Stomach (tissue), 9 donors: Measurements from ENCODE around the gene TOMM40L. TPM values are rescaled to one million over a fixed set of nuclear protein-coding genes. Genes with fewer than 3 reads are reported as not detected.

Source experiments
- DNase-seq, 2 donors: peaks; one replicate each; pipeline versions ENCODE4 v3.0.0 to v3.0.0-alpha.2; 2013 to 2019
- H3K27ac ChIP-seq, 5 donors: fragments of 200-600 bp in 4 of 5; sonication (generic) in 4 of 5; one replicate each; pipeline ENCODE4 v1.5.1; 2013 to 2019; ENCODE audit warnings: mild to moderate bottlenecking in 1 of 5, moderate library complexity in 1 of 5
- H3K27me3 ChIP-seq, 3 donors: fragments of 200-600 bp; sonication (generic); one replicate each; pipeline ENCODE4 v1.5.1; 2017 to 2019; ENCODE audit warnings: mixed run types in 1 of 3
- H3K36me3 ChIP-seq, 4 donors: fragments of 200-600 bp; sonication (generic); 1 replicate in 3 of 4; 2 replicates in 1 of 4; pipeline ENCODE4 v1.5.1; 2016 to 2019
- H3K4me1 ChIP-seq, 4 donors: fragments of 200-600 bp; sonication (generic); one replicate each; pipeline ENCODE4 v1.5.1; 2016 to 2019
- H3K4me3 ChIP-seq, 4 donors: fragments of 200-600 bp; sonication (generic) in 3 of 4; one replicate each; pipeline ENCODE4 v1.5.1; 2016 to 2019; ENCODE audit warnings: mild to moderate bottlenecking in 1 of 4
- H3K9me3 ChIP-seq, 4 donors: fragments of 200-600 bp; sonication (generic); one replicate each; pipeline ENCODE4 v1.5.1; 2016 to 2019
- EP300 ChIP-seq: sonication (generic); formaldehyde crosslinking; IDR thresholded peaks from one replicate; pipeline ENCODE4 v1.6.1; 2017; ENCODE audit warnings: antibody characterized with exemption
- POLR2A ChIP-seq, 4 donors: fragments of 450-650 bp; IDR thresholded peaks; one replicate each; pipeline ENCODE4 v1.6.1; 2016; ENCODE audit warnings: antibody characterized with exemption in 4 of 4, control low read depth in 2 of 4, mild to moderate bottlenecking in 1 of 4, moderate library complexity in 1 of 4
- POLR2AphosphoS5 ChIP-seq, 3 donors: sonication (generic); formaldehyde crosslinking; IDR thresholded peaks; one replicate each; pipeline ENCODE4 v1.6.1; 2016; ENCODE audit warnings: antibody characterized with exemption in 3 of 3
- WGBS, 5 donors: extraction: QIAGEN DNeasy Blood & Tissue Kit in 3 of 5; methylation state at CpG; one replicate each; pipeline versions ENCODE4 v1.1.5 to v1.1.7; 2013 to 2018; 5-methylcytosine and 5-hydroxymethylcytosine counted together
- intact Hi-C: fragments of 100-400 bp; cut with DNase I; formaldehyde crosslinking; loops from one replicate; pipeline ENCODE4 v1.15.1; 2023; ENCODE audit warnings: low total_unique reads
- polyA plus RNA-seq, 3 donors: library from polyadenylated mRNA; stranded (reverse); fragments of 200-250 nt; gene quantifications; one replicate each; pipeline ENCODE4 v1.2.3, GENCODE V29; 2013
- total RNA-seq, 5 donors: library from RNA; depleted of rRNA; stranded (reverse); fragments of >200 nt; gene quantifications; one replicate each; pipeline versions ENCODE4 v1.1.0 to v1.2.3, GENCODE V29; 2014 to 2016
- TF ChIP-seq, protein P1 (sequence below), 7 experiments: fragments of 450-650 bp in 4 of 7; fragments of 200-600 bp in 3 of 7; sonication (generic) in 3 of 7; IDR thresholded peaks; one replicate each; pipeline ENCODE4 v1.5.1; 2016 to 2019; ENCODE audit warnings: antibody characterized with exemption in 7 of 7, control low read depth in 2 of 7, mild to moderate bottlenecking in 1 of 7
- donor health status: healthy with polysubstance abuse.
- donor health status: Bipolar disorder and iron deficiency.
- donor health status: healthy.

The TOMM40L gene
- total and polyA plus RNA-seq, 8 donors = 0.58 to 9.9 (median 7.0) TPM

DNA sequence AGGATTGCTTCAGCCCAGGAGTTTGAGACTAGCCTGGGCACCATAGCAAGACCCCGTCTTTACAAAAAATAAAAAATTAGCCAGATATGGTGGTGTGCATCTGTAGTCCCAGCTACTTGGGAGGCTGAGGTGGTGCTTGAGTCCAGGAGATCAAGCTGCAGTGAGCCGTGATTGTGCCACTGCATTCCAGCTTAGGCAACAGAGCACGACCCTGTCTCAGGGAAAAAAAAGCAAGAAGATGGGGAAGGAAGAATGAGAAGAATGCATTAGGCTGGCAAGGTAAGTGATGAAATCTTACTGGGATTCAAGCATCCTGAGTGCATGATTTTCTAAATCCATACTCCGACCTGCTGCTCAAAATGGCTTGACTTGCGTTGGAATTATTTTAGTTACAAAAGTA is 39.4 kb downstream of the TOMM40L start:
- DNase-seq = no peak
- intact Hi-C loops = no loop called here
- peaks cover 0 to 20% (median 0%) of the 10 kb centered on the region in 4 donors for H3K4me1 ChIP-seq
- 77 to 84% (median 80%) methylated on average over 5 of the region's 5 CpGs for WGBS, 5 donors
- no peaks in the 10 kb centered on the region for H3K36me3 ChIP-seq
- no peaks in the 10 kb centered on the region for H3K9me3 ChIP-seq
- peaks cover 0 to 21% (median 4%) of the 10 kb centered on the region in 3 donors for H3K27me3 ChIP-seq
- H3K4me3 ChIP-seq = no peak overlapping the region
- no peak overlapping the region for H3K27ac ChIP-seq
- TF ChIP-seq, protein P1, sequence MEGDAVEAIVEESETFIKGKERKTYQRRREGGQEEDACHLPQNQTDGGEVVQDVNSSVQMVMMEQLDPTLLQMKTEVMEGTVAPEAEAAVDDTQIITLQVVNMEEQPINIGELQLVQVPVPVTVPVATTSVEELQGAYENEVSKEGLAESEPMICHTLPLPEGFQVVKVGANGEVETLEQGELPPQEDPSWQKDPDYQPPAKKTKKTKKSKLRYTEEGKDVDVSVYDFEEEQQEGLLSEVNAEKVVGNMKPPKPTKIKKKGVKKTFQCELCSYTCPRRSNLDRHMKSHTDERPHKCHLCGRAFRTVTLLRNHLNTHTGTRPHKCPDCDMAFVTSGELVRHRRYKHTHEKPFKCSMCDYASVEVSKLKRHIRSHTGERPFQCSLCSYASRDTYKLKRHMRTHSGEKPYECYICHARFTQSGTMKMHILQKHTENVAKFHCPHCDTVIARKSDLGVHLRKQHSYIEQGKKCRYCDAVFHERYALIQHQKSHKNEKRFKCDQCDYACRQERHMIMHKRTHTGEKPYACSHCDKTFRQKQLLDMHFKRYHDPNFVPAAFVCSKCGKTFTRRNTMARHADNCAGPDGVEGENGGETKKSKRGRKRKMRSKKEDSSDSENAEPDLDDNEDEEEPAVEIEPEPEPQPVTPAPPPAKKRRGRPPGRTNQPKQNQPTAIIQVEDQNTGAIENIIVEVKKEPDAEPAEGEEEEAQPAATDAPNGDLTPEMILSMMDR (IDR thresholded peaks at IDR 0.05) = no peak
- TF ChIP-seq POLR2AphosphoS5 (IDR thresholded peaks at IDR 0.05) (no peak), POLR2A (IDR thresholded peaks at IDR 0.05) (no peak), EP300 (no peak)

DNA sequence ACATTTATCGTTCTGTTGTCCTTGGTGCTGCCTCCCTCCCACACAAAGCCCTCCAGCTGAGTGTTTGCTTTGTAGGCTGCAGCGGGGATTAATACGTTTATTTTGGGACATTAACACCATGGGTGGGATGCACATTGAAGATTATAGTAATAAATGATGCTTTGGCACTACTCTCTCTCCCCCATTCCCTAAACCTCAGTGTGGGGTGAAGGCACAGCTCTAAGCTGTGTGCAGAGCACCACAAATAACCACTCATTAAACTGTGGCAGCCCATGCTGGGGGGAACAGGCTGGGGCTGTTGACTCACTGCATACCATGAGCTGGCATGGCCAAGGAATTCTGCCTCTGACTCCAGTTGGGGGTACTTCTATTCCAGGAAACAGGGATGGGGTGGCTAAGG is 40.3 kb downstream of the TOMM40L start:
- DNase-seq = peak in 1 of 2 donors; percentile 26
- H3K9me3 ChIP-seq = no peaks in the 10 kb centered on the region
- H3K4me3 ChIP-seq = no peak overlapping the region
- H3K4me1 ChIP-seq = peaks cover 0 to 15% (median 0%) of the 10 kb centered on the region in 4 donors
- no peak overlapping the region for H3K27ac ChIP-seq
- intact Hi-C loops = no loop called here
- TF ChIP-seq POLR2AphosphoS5 (IDR thresholded peaks at IDR 0.05) (no peak), EP300 (no peak), POLR2A (IDR thresholded peaks at IDR 0.05) (no peak)
- TF ChIP-seq, protein P1 (IDR thresholded peaks at IDR 0.05) = no peak
- H3K36me3 ChIP-seq = no peaks in the 10 kb centered on the region
- H3K27me3 ChIP-seq = peaks cover 0 to 13% (median 0%) of the 10 kb centered on the region in 3 donors
- WGBS, 5 donors = 21 to 42% (median 34%) methylated on average over 3 of the region's 3 CpGs

DNA sequence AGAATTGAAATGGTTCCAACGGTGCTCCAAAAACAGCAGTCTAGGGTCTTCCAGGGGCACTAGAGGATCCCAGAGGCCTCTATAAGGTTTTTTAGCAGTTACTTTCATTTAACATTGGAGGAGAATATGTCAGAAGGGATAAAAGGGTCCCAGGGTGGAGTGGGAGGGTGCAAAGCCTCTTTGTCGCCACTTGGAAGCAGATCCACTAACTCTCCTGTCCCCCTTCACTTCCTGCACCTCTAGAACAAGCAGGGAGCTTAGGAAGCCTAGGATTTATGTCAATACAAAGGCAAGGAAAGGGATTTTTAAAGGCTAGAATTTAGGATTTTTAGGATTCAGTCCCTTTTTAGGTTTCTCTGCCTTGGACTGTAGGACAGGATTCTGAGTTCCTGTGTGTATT is 41.0 kb downstream of the TOMM40L start:
- DNase-seq = peak in 1 of 2 donors; percentile 28
- 70 to 76% (median 72%) methylated on average over 2 of the region's 2 CpGs for WGBS, 5 donors
- Histone ChIP-seq H3K4me3 (no peak overlapping the region), H3K27ac (no peak overlapping the region), H3K36me3 (no peaks in the 10 kb centered on the region), H3K9me3 (no peaks in the 10 kb centered on the region), H3K4me1 (peaks cover 0 to 12% (median 0%) of the 10 kb centered on the region in 4 donors), H3K27me3 (peaks cover 0 to 6% (median 0%) of the 10 kb centered on the region in 3 donors)
- no peak for TF ChIP-seq EP300
- TF ChIP-seq, protein P1 (IDR thresholded peaks at IDR 0.05) = no peak
- TF ChIP-seq POLR2AphosphoS5 (IDR thresholded peaks at IDR 0.05) = no peak
- no peak for TF ChIP-seq POLR2A (IDR thresholded peaks at IDR 0.05)
- intact Hi-C loops = no loop called here

- intact Hi-C loops = no loop called here
- Histone ChIP-seq H3K36me3 (no peaks in the 10 kb centered on the region), H3K27me3 (peaks cover 0 to 6% (median 0%) of the 10 kb centered on the region in 3 donors), H3K4me1 (peaks cover 0 to 12% (median 0%) of the 10 kb centered on the region in 4 donors), H3K27ac (no peak overlapping the region), H3K4me3 (no peak overlapping the region), H3K9me3 (no peaks in the 10 kb centered on the region)
- peak in 1 of 2 donors; percentile 19 for DNase-seq
- 61 to 83% (median 69%) methylated on average over 3 of the region's 3 CpGs for WGBS, 5 donors
- TF ChIP-seq POLR2A (IDR thresholded peaks at IDR 0.05) (no peak), EP300 (no peak), POLR2AphosphoS5 (IDR thresholded peaks at IDR 0.05) (no peak)
- TF ChIP-seq, protein P1 (IDR thresholded peaks at IDR 0.05) = no peak
Measured at GRCh38 chr1:161267321-161267720, 41.5 kb downstream of the TOMM40L start.
